HG03558 (cell line): ENCODE results near the gene SYT8.

Experiments
- ATAC-seq: cut with Tn5 transposase; IDR thresholded peaks from one replicate; pipeline ENCODE4 v1.9.1; 2021; ENCODE audit warnings: moderate number of reproducible peaks; ENCODE audit not compliant: unreplicated experiment; ENCODE audit errors: extremely low read depth

Gene SYT8

GRCh38 chr11:1817000-1817399 is 17.8 kb upstream of the SYT8 start:
- ATAC-seq: no peak

GRCh38 chr11:1817511-1817910 is 17.3 kb upstream of the SYT8 start:
- no peak for ATAC-seq

GRCh38 chr11:1819074-1819473 is 15.7 kb upstream of the SYT8 start:
- ATAC-seq: no peak

GRCh38 chr11:1820463-1821325 is 14.1 kb upstream of the SYT8 start:
- no peak for ATAC-seq

GRCh38 chr11:1821562-1821961 is 13.2 kb upstream of the SYT8 start:
- no peak for ATAC-seq

- no peak for ATAC-seq
Observed at GRCh38 chr11:1822648-1823375, 12.0 kb upstream of the SYT8 start.

- ATAC-seq: no peak
Observed at GRCh38 chr11:1823376-1824220, 11.2 kb upstream of the SYT8 start.

- no peak for ATAC-seq
Observed at GRCh38 chr11:1824221-1825038, 10.4 kb upstream of the SYT8 start.

GRCh38 chr11:1825039-1825740 is 9.6 kb upstream of the SYT8 start:
- no peak for ATAC-seq

- ATAC-seq: no peak
Observed at GRCh38 chr11:1825785-1826451, 8.9 kb upstream of the SYT8 start.

- no peak for ATAC-seq
Observed at GRCh38 chr11:1826552-1827094, 8.2 kb upstream of the SYT8 start.

- no peak for ATAC-seq
Observed at GRCh38 chr11:1827095-1827813, 7.5 kb upstream of the SYT8 start.

GRCh38 chr11:1827931-1828330 is 6.9 kb upstream of the SYT8 start:
- no peak for ATAC-seq

GRCh38 chr11:1828542-1828941 is 6.2 kb upstream of the SYT8 start:
- ATAC-seq: no peak

- no peak for ATAC-seq
Observed at GRCh38 chr11:1829039-1829820, 5.6 kb upstream of the SYT8 start.

GRCh38 chr11:1830004-1830321 is 4.8 kb upstream of the SYT8 start:
- no peak for ATAC-seq
